HCT116 (cell line): ENCODE data around the gene LZTS3. TPM values are rescaled to one million over a fixed set of nuclear protein-coding genes. Genes with fewer than 3 reads are reported as not detected.

Experiments
- ATAC-seq: fragments of 200-7000 bp; cut with Tn5 transposase; 2 replicates; pipeline ENCODE4 v1.9.1; 2020; ENCODE audit warnings: mild to moderate bottlenecking, moderate library complexity
- BruUV-seq: library from RNA; stranded (reverse); fragments of 400-500 nt; replicated peaks from 2 replicates; lab custom pipeline; 2021; lab: Mats Ljungman, UMichigan
- CTCF ChIA-PET: fragments of 300-600 bp; sonication (Branson Sonifier 250); formaldehyde crosslinking; loops from one replicate; lab custom pipeline; 2021; ENCODE audit warnings: antibody characterized with exemption; lab: Charles Lee
- POLR2A ChIA-PET: fragments of 300-600, 350-600 bp; sonication (Branson Sonifier 250); formaldehyde crosslinking; loops from one replicate; lab custom pipeline; 2021; ENCODE audit warnings: antibody characterized with exemption; lab: Charles Lee
- RAD21 ChIA-PET, 2 experiments: fragments of 300-600 bp; sonication (Branson Sonifier 250); formaldehyde crosslinking; loops; one replicate each; lab custom pipeline; 2023; ENCODE audit warnings: low total read pairs in 2 of 2; ENCODE audit not compliant: uncharacterized antibody in 2 of 2, unreplicated experiment in 2 of 2, low non-redundant PET in 1 of 2; lab: Charles Lee
- DNase-seq: peaks from one replicate; pipeline ENCODE4 v3.0.0-alpha.2; 2010; ENCODE audit warnings: low read depth, low spot score
- H2AFZ ChIP-seq: fragments of 200-600 bp; shearing (Covaris generic), sonication (generic); 2 replicates; pipeline ENCODE4 v1.6.1; 2017; ENCODE audit warnings: low read depth, mixed run types, mixed read lengths, antibody characterized with exemption, low read length; ENCODE audit not compliant: poor library complexity, severe bottlenecking
- H3K27ac ChIP-seq: 2 replicates; pipeline ENCODE4 v1.5.1; 2012; ENCODE audit warnings: low read depth, low read length
- H3K27me3 ChIP-seq: fragments of 200-600 bp; sonication (generic); 2 replicates; pipeline ENCODE4 v1.6.1; 2016; ENCODE audit warnings: mixed run types, low read length, mixed read lengths; ENCODE audit not compliant: insufficient read depth
- H3K36me3 ChIP-seq, 2 experiments: fragments of 200-500 bp in 1 of 2; fragments of 200-600 bp in 1 of 2; sonication (Bioruptor generic) in 1 of 2; sonication (generic) in 1 of 2; 2 replicates each; pipeline versions ENCODE4 v1.5.1 to v1.6.1; 2014 to 2016; ENCODE audit warnings: low read length in 2 of 2, inconsistent platforms in 1 of 2, mixed read lengths in 1 of 2, mixed run types in 1 of 2; ENCODE audit not compliant: insufficient read depth in 2 of 2, control insufficient read depth in 1 of 2
- H3K4me1 ChIP-seq, 2 experiments: fragments of 200-600 bp in 1 of 2; sonication (generic) in 1 of 2; 2 replicates each; pipeline versions ENCODE4 v1.5.1 to v1.6.1; 2012 to 2017; ENCODE audit warnings: low read length in 2 of 2, inconsistent platforms in 1 of 2, mild to moderate bottlenecking in 1 of 2, mixed read lengths in 1 of 2, mixed run types in 1 of 2, moderate library complexity in 1 of 2; ENCODE audit not compliant: insufficient read depth in 2 of 2, control insufficient read depth in 1 of 2
- H3K4me2 ChIP-seq: fragments of 200-600 bp; sonication (generic); 2 replicates; pipeline ENCODE4 v1.6.1; 2017; ENCODE audit warnings: mixed run types, low read length, mixed read lengths
- H3K4me3 ChIP-seq, 2 experiments: fragments of 200-600 bp in 1 of 2; sonication (generic) in 1 of 2; replicated peaks in 1 of 2; 2 replicates each; pipeline ENCODE4 v1.5.1; 2011 to 2016; ENCODE audit warnings: low read length in 2 of 2, control low read depth in 1 of 2, low read depth in 1 of 2, mild to moderate bottlenecking in 1 of 2, mixed read lengths in 1 of 2, mixed run types in 1 of 2
- H3K79me2 ChIP-seq: fragments of 200-600 bp; sonication (generic); 2 replicates; pipeline ENCODE4 v1.6.1; 2017; ENCODE audit warnings: mild to moderate bottlenecking, mixed run types, low read length, moderate library complexity, mixed read lengths; ENCODE audit not compliant: insufficient read depth
- H3K9ac ChIP-seq: fragments of 200-600 bp; sonication (generic); 2 replicates; pipeline ENCODE4 v1.6.1; 2016; ENCODE audit warnings: low read length, mixed read lengths
- H3K9me2 ChIP-seq: fragments of 200-600 bp; sonication (generic), shearing (Covaris generic); 2 replicates; pipeline ENCODE4 v1.6.1; 2017; ENCODE audit warnings: mixed run types, mild to moderate bottlenecking, moderate library complexity; ENCODE audit not compliant: insufficient read depth
- H3K9me3 ChIP-seq, 2 experiments: fragments of 200-500 bp in 1 of 2; fragments of 200-600 bp in 1 of 2; sonication (Bioruptor generic) in 1 of 2; sonication (generic) in 1 of 2; 2 replicates each; pipeline ENCODE4 v1.6.1; 2014 to 2017; ENCODE audit warnings: low read length in 2 of 2, mixed read lengths in 2 of 2, inconsistent platforms in 1 of 2, low read depth in 1 of 2, mild to moderate bottlenecking in 1 of 2, mixed run types in 1 of 2, moderate library complexity in 1 of 2; ENCODE audit not compliant: control insufficient read depth in 1 of 2, insufficient read depth in 1 of 2
- H4K20me1 ChIP-seq: fragments of 200-600 bp; sonication (generic), shearing (Covaris generic); 2 replicates; pipeline ENCODE4 v1.6.1; 2017; ENCODE audit warnings: mixed run types, mild to moderate bottlenecking, moderate library complexity; ENCODE audit not compliant: insufficient read depth
- ATF3 ChIP-seq: IDR thresholded peaks from 2 replicates; pipeline ENCODE4 v1.6.1; 2012
- EGR1 ChIP-seq: IDR thresholded peaks from 2 replicates; pipeline ENCODE4 v1.6.1; 2012; ENCODE audit warnings: low read depth
- FOSL1 ChIP-seq: IDR thresholded peaks from 2 replicates; pipeline ENCODE4 v1.6.1; 2012; ENCODE audit warnings: low read depth
- POLR2A ChIP-seq: IDR thresholded peaks from 2 replicates; pipeline ENCODE4 v1.7.0; 2011; ENCODE audit warnings: borderline replicate concordance; ENCODE audit not compliant: insufficient read depth, insufficient read length; ENCODE audit errors: extremely low read depth
- SRF ChIP-seq: IDR thresholded peaks from 2 replicates; pipeline ENCODE4 v1.6.1; 2012; ENCODE audit warnings: low read depth
- ZBTB33 ChIP-seq: IDR thresholded peaks from 2 replicates; pipeline ENCODE4 v1.6.1; 2011; ENCODE audit warnings: mild to moderate bottlenecking, low read length, moderate library complexity; ENCODE audit not compliant: insufficient replicate concordance; ENCODE audit errors: extremely low read depth
- intact Hi-C: fragments of 100-400 bp; cut with micrococcal nuclease; formaldehyde crosslinking; loops from 2 replicates; pipeline ENCODE4 v1.10.0; 2022
- total RNA-seq: library from RNA; stranded (reverse); gene quantifications from one replicate; pipeline ENCODE4 v1.2.1, GENCODE V29; 2021; ENCODE audit not compliant: unreplicated experiment

Gene LZTS3
- total RNA-seq, 1 experiment from 2014 or later = 5.2 TPM

GRCh38 chr20:3175270-3175669, 1.9 kb upstream of the LZTS3 start:
- ChIA-PET POLR2A (no interaction called here), CTCF (no interaction called here)

More at GRCh38 chr20:3175270-3175669, 1.9 kb upstream of the LZTS3 start:
- no peak overlapping the region for H3K27ac ChIP-seq
- H3K9me2 ChIP-seq = no peaks in the 10 kb centered on the region
- no peak for ATAC-seq
- no peak overlapping the region for H2AFZ ChIP-seq
- no peaks in the 10 kb centered on the region for H3K9me3 ChIP-seq
- H3K79me2 ChIP-seq = no peaks in the 10 kb centered on the region
- peaks cover 7 to 24% of the 10 kb centered on the region in 2 experiments; a peak in 3 of 4 replicates for H3K4me1 ChIP-seq
- no peak overlapping the region for H3K4me3 ChIP-seq
- H4K20me1 ChIP-seq = no peaks in the 10 kb centered on the region
- H3K4me2 ChIP-seq = peak overlapping the region; percentile 100
- TF ChIP-seq ATF3 (no peak), POLR2A (no peak), SRF (no peak), ZBTB33 (no peak), FOSL1 (no peak), EGR1 (no peak)
- TF ChIP-seq, all 23 proteins: peak for 0
- RAD21 ChIA-PET = no interaction called here
- no peaks in the 10 kb centered on the region for H3K36me3 ChIP-seq
- no peak overlapping the region for H3K9ac ChIP-seq
- DNase-seq = no peak
- H3K27me3 ChIP-seq = no peaks in the 10 kb centered on the region
- intact Hi-C loops = no loop called here
- BruUV-seq = no TSS peak
